ENCODE results near the gene RAB21. TPM values are rescaled to one million over a fixed set of nuclear protein-coding genes. Genes with fewer than 3 reads are reported as not detected.
A peak's percentile ranks its signal among the peaks of the same experiment; 100 is the strongest.

RAB21 gene
- total and polyA plus RNA-seq, 2 of the 13 experiments (the other 11 are each of a cell fraction or from before 2014, with no cell fraction given): 4.4 to 50.9 TPM

- TF ChIP-seq ZNF614 (CRISPR knock-in tag; IDR thresholded peaks at IDR 0.05; ENCODE audit: borderline replicate concordance) (0 out of 2 replicates have a peak, but pooled peaks have one; percentile 41), YY1 (IDR thresholded peaks at IDR 0.05; ENCODE audit: insufficient read depth, insufficient replicate concordance, low read depth, low read length) (peak; percentile 92), ATM (IDR thresholded peaks at IDR 0.05; ENCODE audit: borderline replicate concordance) (no peak), ZBTB7A (CRISPR knock-in tag; IDR thresholded peaks at IDR 0.05) (0 out of 2 replicates have a peak, but pooled peaks have one; percentile 17), ZFP36L2 (CRISPR knock-in tag; IDR thresholded peaks at IDR 0.05) (no peak), ERF (CRISPR knock-in tag; IDR thresholded peaks at IDR 0.05) (peak; percentile 62; the same call in 1 of the 2 replicates), ZKSCAN5 (CRISPR knock-in tag; IDR thresholded peaks at IDR 0.05) (no peak), NCOR1 (IDR thresholded peaks at IDR 0.05; ENCODE audit: borderline replicate concordance, low read length) (no peak), ELF1 (CRISPR knock-in tag; IDR thresholded peaks at IDR 0.05) (peak; percentile 66), PHF5A (CRISPR knock-in tag; IDR thresholded peaks at IDR 0.05; ENCODE audit: low read depth, unreplicated experiment) (no peak), GMEB1 (CRISPR knock-in tag; IDR thresholded peaks at IDR 0.05; ENCODE audit: borderline replicate concordance) (peak; percentile 70), ZBTB43 (CRISPR knock-in tag; conservative IDR thresholded peaks at IDR 0.05) (peak; percentile 82; the same call in 1 of the 2 replicates), CENPT (CRISPR knock-in tag; IDR thresholded peaks at IDR 0.05; ENCODE audit: low read depth) (0 out of 2 replicates have a peak, but pooled peaks have one; percentile 75), ZNF441 (CRISPR knock-in tag; IDR thresholded peaks at IDR 0.05; ENCODE audit: borderline replicate concordance) (peak; percentile 79; the same call in 1 of the 2 replicates), MAZ (IDR thresholded peaks at IDR 0.05; ENCODE audit: borderline replicate concordance, low read depth, low read length) (peak; percentile 62; the same call in 1 of the 2 replicates), MAZ (CRISPR knock-in tag; IDR thresholded peaks at IDR 0.05; ENCODE audit: low read depth) (peak; percentile 84), ZNF446 (CRISPR knock-in tag; IDR thresholded peaks at IDR 0.05) (0 out of 2 replicates have a peak, but pooled peaks have one; percentile 80), MED1 (CRISPR knock-in tag; IDR thresholded peaks at IDR 0.05) (peak; percentile 63), ZBTB7B (CRISPR knock-in tag; IDR thresholded peaks at IDR 0.05) (0 out of 2 replicates have a peak, but pooled peaks have one; percentile 31)
- TF ChIP-seq, protein P1, sequence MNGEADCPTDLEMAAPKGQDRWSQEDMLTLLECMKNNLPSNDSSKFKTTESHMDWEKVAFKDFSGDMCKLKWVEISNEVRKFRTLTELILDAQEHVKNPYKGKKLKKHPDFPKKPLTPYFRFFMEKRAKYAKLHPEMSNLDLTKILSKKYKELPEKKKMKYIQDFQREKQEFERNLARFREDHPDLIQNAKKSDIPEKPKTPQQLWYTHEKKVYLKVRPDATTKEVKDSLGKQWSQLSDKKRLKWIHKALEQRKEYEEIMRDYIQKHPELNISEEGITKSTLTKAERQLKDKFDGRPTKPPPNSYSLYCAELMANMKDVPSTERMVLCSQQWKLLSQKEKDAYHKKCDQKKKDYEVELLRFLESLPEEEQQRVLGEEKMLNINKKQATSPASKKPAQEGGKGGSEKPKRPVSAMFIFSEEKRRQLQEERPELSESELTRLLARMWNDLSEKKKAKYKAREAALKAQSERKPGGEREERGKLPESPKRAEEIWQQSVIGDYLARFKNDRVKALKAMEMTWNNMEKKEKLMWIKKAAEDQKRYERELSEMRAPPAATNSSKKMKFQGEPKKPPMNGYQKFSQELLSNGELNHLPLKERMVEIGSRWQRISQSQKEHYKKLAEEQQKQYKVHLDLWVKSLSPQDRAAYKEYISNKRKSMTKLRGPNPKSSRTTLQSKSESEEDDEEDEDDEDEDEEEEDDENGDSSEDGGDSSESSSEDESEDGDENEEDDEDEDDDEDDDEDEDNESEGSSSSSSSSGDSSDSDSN (CRISPR knock-in tag; IDR thresholded peaks at IDR 0.05): peak; percentile 75
- TF ChIP-seq, protein P2, sequence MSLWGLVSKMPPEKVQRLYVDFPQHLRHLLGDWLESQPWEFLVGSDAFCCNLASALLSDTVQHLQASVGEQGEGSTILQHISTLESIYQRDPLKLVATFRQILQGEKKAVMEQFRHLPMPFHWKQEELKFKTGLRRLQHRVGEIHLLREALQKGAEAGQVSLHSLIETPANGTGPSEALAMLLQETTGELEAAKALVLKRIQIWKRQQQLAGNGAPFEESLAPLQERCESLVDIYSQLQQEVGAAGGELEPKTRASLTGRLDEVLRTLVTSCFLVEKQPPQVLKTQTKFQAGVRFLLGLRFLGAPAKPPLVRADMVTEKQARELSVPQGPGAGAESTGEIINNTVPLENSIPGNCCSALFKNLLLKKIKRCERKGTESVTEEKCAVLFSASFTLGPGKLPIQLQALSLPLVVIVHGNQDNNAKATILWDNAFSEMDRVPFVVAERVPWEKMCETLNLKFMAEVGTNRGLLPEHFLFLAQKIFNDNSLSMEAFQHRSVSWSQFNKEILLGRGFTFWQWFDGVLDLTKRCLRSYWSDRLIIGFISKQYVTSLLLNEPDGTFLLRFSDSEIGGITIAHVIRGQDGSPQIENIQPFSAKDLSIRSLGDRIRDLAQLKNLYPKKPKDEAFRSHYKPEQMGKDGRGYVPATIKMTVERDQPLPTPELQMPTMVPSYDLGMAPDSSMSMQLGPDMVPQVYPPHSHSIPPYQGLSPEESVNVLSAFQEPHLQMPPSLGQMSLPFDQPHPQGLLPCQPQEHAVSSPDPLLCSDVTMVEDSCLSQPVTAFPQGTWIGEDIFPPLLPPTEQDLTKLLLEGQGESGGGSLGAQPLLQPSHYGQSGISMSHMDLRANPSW (CRISPR knock-in tag; IDR thresholded peaks at IDR 0.05; ENCODE audit: borderline replicate concordance): 0 out of 2 replicates have a peak, but pooled peaks have one; percentile 31
Observed at GRCh38 chr12:71754461-71755145, at the start of gene RAB21 (continued).

Measured in HepG2 (cell line).